Measurements from ENCODE around the gene ZEB2. TPM values are rescaled to one million over a fixed set of nuclear protein-coding genes. Genes with fewer than 3 reads are reported as not detected.

ZEB2 gene
- total RNA-seq, 1 experiment from 2014 or later = 1.2 TPM

DNA sequence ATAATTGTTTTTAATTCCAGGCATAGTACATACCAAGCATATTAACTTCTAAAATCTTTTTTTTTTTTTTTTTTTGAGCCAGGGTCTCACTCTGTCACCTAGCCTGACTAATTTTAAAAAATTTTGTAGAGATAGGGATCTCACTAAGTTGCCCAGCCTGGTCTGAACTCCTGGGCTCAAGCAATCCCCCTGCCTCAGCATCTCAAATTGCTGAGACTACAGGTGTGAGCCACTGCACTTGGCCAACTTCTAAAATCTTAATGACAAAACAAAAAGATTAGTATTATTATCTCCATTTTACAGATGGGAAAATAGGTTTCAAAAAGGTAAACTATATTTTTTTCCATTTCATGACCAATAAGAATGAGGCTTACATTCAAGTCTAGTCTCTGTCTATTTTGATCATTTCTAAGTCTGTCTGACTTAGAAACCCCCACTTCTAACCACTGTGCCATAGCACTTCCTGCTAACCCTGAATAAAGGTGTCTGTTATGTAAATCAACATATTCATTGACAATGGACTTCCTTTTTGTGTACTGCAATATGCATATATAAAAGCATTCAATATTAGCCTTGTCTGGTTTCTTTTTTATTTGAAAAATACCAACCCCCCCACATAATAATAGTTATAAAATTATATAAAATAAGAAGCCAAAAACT, 28.7 kb upstream of the ZEB2 start:
- H3K4me1 Mint-ChIP-seq = peaks cover 11 to 19% of the 10 kb centered on the region in 2 experiments
- Histone ChIP-seq H3K4ac (ENCODE audit: low read depth, low read length) (no peak overlapping the region), H2BK15ac (ENCODE audit: low read depth, low read length) (no peak overlapping the region), H3K4me1 (ENCODE audit: insufficient read depth, low read length) (no peaks in the 10 kb centered on the region; the same call in 1 of the 2 replicates), H3T11ph (ENCODE audit: low read length) (no peak overlapping the region), H3K4me2 (ENCODE audit: insufficient read depth, insufficient read length, low read length) (no peak overlapping the region), H2BK20ac (ENCODE audit: low read depth, low read length, poor library complexity, severe bottlenecking) (no peak overlapping the region), H4K20me1 (ENCODE audit: control insufficient read depth, insufficient read depth, insufficient read length) (no peaks in the 10 kb centered on the region), H2AK5ac (ENCODE audit: insufficient read length, low read length) (no peak overlapping the region), H3K9me3 (ENCODE audit: control insufficient read depth, low read depth, low read length) (no peaks in the 10 kb centered on the region), H3K56ac (ENCODE audit: insufficient read length, low read depth, low read length) (no peak overlapping the region), H4K8ac (replicated peaks; ENCODE audit: insufficient read length, low read depth, low read length) (no peak overlapping the region), H3K18ac (ENCODE audit: insufficient read length, low read depth, low read length) (no peak overlapping the region), H4K5ac (ENCODE audit: insufficient read length, low read depth, low read length) (no peak overlapping the region), H3K79me1 (ENCODE audit: insufficient read depth, low read depth, low read length, poor library complexity, severe bottlenecking) (no peaks in the 10 kb centered on the region), H3K23ac (ENCODE audit: insufficient read length, low read depth, low read length) (no peak overlapping the region), H3K14ac (ENCODE audit: insufficient read depth, low read length) (no peak overlapping the region), H3K27me3 (ENCODE audit: insufficient read depth, low read length) (no peaks in the 10 kb centered on the region), H3K9ac (ENCODE audit: extremely low read depth, insufficient read length, low read length) (no peak overlapping the region), H2BK5ac (ENCODE audit: insufficient read length, low read length) (no peak overlapping the region), H2BK120ac (ENCODE audit: low read depth, low read length, poor library complexity, severe bottlenecking) (no peak overlapping the region), H4K91ac (ENCODE audit: insufficient read length, low read depth, low read length) (no peak overlapping the region), H3K23me2 (ENCODE audit: insufficient read length, low read depth, low read length, poor library complexity, severe bottlenecking) (no peaks in the 10 kb centered on the region), H3K27ac (ENCODE audit: insufficient read length, low read depth, low read length) (no peak overlapping the region), H2BK12ac (ENCODE audit: insufficient read length, low read depth, low read length) (no peak overlapping the region), H2AFZ (ENCODE audit: low read length) (no peak overlapping the region), H3K79me2 (ENCODE audit: insufficient read depth, low read length) (no peaks in the 10 kb centered on the region)
- H3K9me3 Mint-ChIP-seq = no peaks in the 10 kb centered on the region; a peak in 1 of 5 replicates
- no peaks in the 10 kb centered on the region for H3K27me3 Mint-ChIP-seq (ENCODE audit: low read depth)
- no peaks in the 10 kb centered on the region for H3K36me3 Mint-ChIP-seq (ENCODE audit: insufficient read depth in 1 of 3, low read depth in 3 of 3)
- H3K4me3 Mint-ChIP-seq = no peak overlapping the region
- TF ChIP-seq, protein P1, sequence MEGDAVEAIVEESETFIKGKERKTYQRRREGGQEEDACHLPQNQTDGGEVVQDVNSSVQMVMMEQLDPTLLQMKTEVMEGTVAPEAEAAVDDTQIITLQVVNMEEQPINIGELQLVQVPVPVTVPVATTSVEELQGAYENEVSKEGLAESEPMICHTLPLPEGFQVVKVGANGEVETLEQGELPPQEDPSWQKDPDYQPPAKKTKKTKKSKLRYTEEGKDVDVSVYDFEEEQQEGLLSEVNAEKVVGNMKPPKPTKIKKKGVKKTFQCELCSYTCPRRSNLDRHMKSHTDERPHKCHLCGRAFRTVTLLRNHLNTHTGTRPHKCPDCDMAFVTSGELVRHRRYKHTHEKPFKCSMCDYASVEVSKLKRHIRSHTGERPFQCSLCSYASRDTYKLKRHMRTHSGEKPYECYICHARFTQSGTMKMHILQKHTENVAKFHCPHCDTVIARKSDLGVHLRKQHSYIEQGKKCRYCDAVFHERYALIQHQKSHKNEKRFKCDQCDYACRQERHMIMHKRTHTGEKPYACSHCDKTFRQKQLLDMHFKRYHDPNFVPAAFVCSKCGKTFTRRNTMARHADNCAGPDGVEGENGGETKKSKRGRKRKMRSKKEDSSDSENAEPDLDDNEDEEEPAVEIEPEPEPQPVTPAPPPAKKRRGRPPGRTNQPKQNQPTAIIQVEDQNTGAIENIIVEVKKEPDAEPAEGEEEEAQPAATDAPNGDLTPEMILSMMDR (conservative IDR thresholded peaks at IDR 0.05) = no peak
- no peak for DNase-seq
- H3K27ac Mint-ChIP-seq = no peak overlapping the region

Data from H9 (cell line).